Neural cell (in vitro differentiated cells): ENCODE measurements around the gene ADGRG6. TPM values are rescaled to one million over a fixed set of nuclear protein-coding genes. Genes with fewer than 3 reads are reported as not detected.

Source experiments
- H2AFZ ChIP-seq: fragments of 200-600, 300-800 bp; sonication (generic), shearing (Covaris generic); 2 replicates; pipeline ENCODE4 v1.6.0; 2014; ENCODE audit warnings: low read depth, mild to moderate bottlenecking, antibody characterized with exemption, low read length, moderate library complexity
- H3F3A ChIP-seq: fragments of 200-600 bp; shearing (Covaris generic); 2 replicates; pipeline ENCODE4 v1.6.1; 2016; ENCODE audit warnings: mild to moderate bottlenecking, moderate library complexity, mixed read lengths, antibody characterized with exemption, low read length; ENCODE audit not compliant: insufficient read depth, poor library complexity, severe bottlenecking
- H3K27ac ChIP-seq: fragments of 200-600, 300-800 bp; sonication (generic), shearing (Covaris generic); 2 replicates; pipeline ENCODE4 v1.5.1; 2014; ENCODE audit warnings: mild to moderate bottlenecking, low read length, moderate library complexity
- H3K27me3 ChIP-seq: fragments of 300-800, 200-600 bp; sonication (generic), shearing (Covaris generic); 2 replicates; pipeline ENCODE4 v1.6.0; 2014; ENCODE audit warnings: mild to moderate bottlenecking, low read depth, low read length, moderate library complexity; ENCODE audit not compliant: insufficient read depth
- H3K36me3 ChIP-seq: fragments of 300-800, 200-600 bp; sonication (generic), shearing (Covaris generic); 2 replicates; pipeline ENCODE4 v1.5.1; 2014; ENCODE audit warnings: mild to moderate bottlenecking, antibody characterized with exemption, low read length, moderate library complexity; ENCODE audit not compliant: insufficient read depth
- H3K4me2 ChIP-seq: fragments of 300-800, 200-600 bp; sonication (generic), shearing (Covaris generic); 2 replicates; pipeline ENCODE4 v1.6.0; 2014; ENCODE audit warnings: mild to moderate bottlenecking, low read length
- H3K4me3 ChIP-seq: fragments of 300-800, 200-600 bp; sonication (generic), shearing (Covaris generic); 2 replicates; pipeline ENCODE4 v1.5.1; 2014; ENCODE audit warnings: mild to moderate bottlenecking, low read length, moderate library complexity
- H3K79me2 ChIP-seq: fragments of 200-600 bp; shearing (Covaris generic); replicated peaks from 2 replicates; pipeline ENCODE4 v1.6.0; 2014; ENCODE audit warnings: mild to moderate bottlenecking, low read length, moderate library complexity; ENCODE audit not compliant: insufficient read depth
- H3K9ac ChIP-seq: fragments of 300-800, 200-600 bp; sonication (generic), shearing (Covaris generic); 2 replicates; pipeline ENCODE4 v1.6.1; 2016; ENCODE audit warnings: mild to moderate bottlenecking, low read length, mixed read lengths
- H3K9me2 ChIP-seq: fragments of 200-600 bp; shearing (Covaris generic); 2 replicates; pipeline ENCODE4 v1.6.1; 2016; ENCODE audit warnings: mild to moderate bottlenecking, low read length, mixed read lengths; ENCODE audit not compliant: insufficient read depth
- H3K9me3 ChIP-seq: fragments of 200-600, 300-800 bp; sonication (generic), shearing (Covaris generic); 2 replicates; pipeline ENCODE4 v1.6.1; 2016; ENCODE audit warnings: mild to moderate bottlenecking, mixed run types, low read length, moderate library complexity, mixed read lengths
- H4K20me1 ChIP-seq: fragments of 200-600 bp; shearing (Covaris generic); 2 replicates; pipeline ENCODE4 v1.6.1; 2016; ENCODE audit warnings: mild to moderate bottlenecking, mixed run types; ENCODE audit not compliant: insufficient read depth
- EP300 ChIP-seq: fragments of 450-650 bp; conservative IDR thresholded peaks from 2 replicates; pipeline ENCODE4 v1.6.1; 2014; ENCODE audit warnings: antibody characterized with exemption, mild to moderate bottlenecking, moderate library complexity; ENCODE audit not compliant: poor library complexity, severe bottlenecking
- EZH2 ChIP-seq: fragments of 200-600, 300-800 bp; shearing (Covaris generic), sonication (generic); IDR thresholded peaks from 2 replicates; pipeline ENCODE4 v1.6.1; 2014; ENCODE audit warnings: antibody characterized with exemption, low read length, borderline replicate concordance, mild to moderate bottlenecking; ENCODE audit not compliant: insufficient read depth, poor library complexity, severe bottlenecking
- MXI1 ChIP-seq: fragments of 450-650 bp; conservative IDR thresholded peaks from 2 replicates; pipeline ENCODE4 v1.6.1; 2014; ENCODE audit warnings: antibody characterized with exemption, mild to moderate bottlenecking; ENCODE audit not compliant: poor library complexity, severe bottlenecking
- POLR2AphosphoS5 ChIP-seq: IDR thresholded peaks from 2 replicates; pipeline ENCODE4 v1.6.1; 2012
- RAD21 ChIP-seq: fragments of 450-650 bp; conservative IDR thresholded peaks from 2 replicates; pipeline ENCODE4 v1.6.1; 2014; ENCODE audit warnings: antibody characterized with exemption, mild to moderate bottlenecking, moderate library complexity
- REST ChIP-seq: IDR thresholded peaks from 2 replicates; pipeline ENCODE4 v1.6.1; 2012; ENCODE audit warnings: borderline replicate concordance
- SMC3 ChIP-seq: fragments of 450-650 bp; conservative IDR thresholded peaks from 2 replicates; pipeline ENCODE4 v1.6.1; 2014; ENCODE audit warnings: antibody characterized with exemption, mild to moderate bottlenecking, moderate library complexity; ENCODE audit not compliant: poor library complexity
- TAF1 ChIP-seq: IDR thresholded peaks from 2 replicates; pipeline ENCODE4 v1.6.1; 2012; ENCODE audit warnings: low read depth
- polyA plus RNA-seq: library from polyadenylated mRNA; depleted of rRNA; stranded (reverse); fragments of >200 nt; gene quantifications from 2 replicates; pipeline ENCODE4 v1.2.3, GENCODE V29; 2014
- TF ChIP-seq, protein P1 (sequence below): fragments of 450-650 bp; IDR thresholded peaks from 2 replicates; pipeline ENCODE4 v1.5.1; 2014; ENCODE audit warnings: antibody characterized with exemption, mild to moderate bottlenecking, moderate library complexity; ENCODE audit not compliant: poor library complexity, severe bottlenecking

ADGRG6 gene
- polyA plus RNA-seq, 1 donor from 2014 or later: 0.37 TPM

- Histone ChIP-seq H2AFZ (no peak overlapping the region), H3K4me2 (no peak overlapping the region), H3K27ac (no peak overlapping the region), H3F3A (no peaks in the 10 kb centered on the region), H3K4me3 (no peak overlapping the region), H3K9ac (no peak overlapping the region), H3K79me2 (no peaks in the 10 kb centered on the region), H3K9me2 (no peaks in the 10 kb centered on the region), H3K27me3 (no peaks in the 10 kb centered on the region), H4K20me1 (no peaks in the 10 kb centered on the region), H3K9me3 (no peaks in the 10 kb centered on the region), H3K36me3 (no peaks in the 10 kb centered on the region)
- TF ChIP-seq POLR2AphosphoS5 (no peak), TAF1 (no peak), EP300 (no peak), EZH2 (no peak), MXI1 (no peak), REST (no peak), SMC3 (no peak)
- TF ChIP-seq, protein P1, sequence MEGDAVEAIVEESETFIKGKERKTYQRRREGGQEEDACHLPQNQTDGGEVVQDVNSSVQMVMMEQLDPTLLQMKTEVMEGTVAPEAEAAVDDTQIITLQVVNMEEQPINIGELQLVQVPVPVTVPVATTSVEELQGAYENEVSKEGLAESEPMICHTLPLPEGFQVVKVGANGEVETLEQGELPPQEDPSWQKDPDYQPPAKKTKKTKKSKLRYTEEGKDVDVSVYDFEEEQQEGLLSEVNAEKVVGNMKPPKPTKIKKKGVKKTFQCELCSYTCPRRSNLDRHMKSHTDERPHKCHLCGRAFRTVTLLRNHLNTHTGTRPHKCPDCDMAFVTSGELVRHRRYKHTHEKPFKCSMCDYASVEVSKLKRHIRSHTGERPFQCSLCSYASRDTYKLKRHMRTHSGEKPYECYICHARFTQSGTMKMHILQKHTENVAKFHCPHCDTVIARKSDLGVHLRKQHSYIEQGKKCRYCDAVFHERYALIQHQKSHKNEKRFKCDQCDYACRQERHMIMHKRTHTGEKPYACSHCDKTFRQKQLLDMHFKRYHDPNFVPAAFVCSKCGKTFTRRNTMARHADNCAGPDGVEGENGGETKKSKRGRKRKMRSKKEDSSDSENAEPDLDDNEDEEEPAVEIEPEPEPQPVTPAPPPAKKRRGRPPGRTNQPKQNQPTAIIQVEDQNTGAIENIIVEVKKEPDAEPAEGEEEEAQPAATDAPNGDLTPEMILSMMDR: no peak
Measured at GRCh38 chr6:142292166-142292924, 9.5 kb upstream of the ADGRG6 start.

GRCh38 chr6:142293121-142293520 is 8.7 kb upstream of the ADGRG6 start:
- Histone ChIP-seq H3K79me2 (no peaks in the 10 kb centered on the region), H3K36me3 (no peaks in the 10 kb centered on the region), H3K27me3 (no peaks in the 10 kb centered on the region), H4K20me1 (no peaks in the 10 kb centered on the region), H3K9ac (no peak overlapping the region), H3K4me3 (no peak overlapping the region), H2AFZ (no peak overlapping the region), H3K27ac (no peak overlapping the region), H3K4me2 (no peak overlapping the region), H3K9me3 (no peaks in the 10 kb centered on the region), H3K9me2 (no peaks in the 10 kb centered on the region), H3F3A (no peaks in the 10 kb centered on the region)
- no peak for TF ChIP-seq SMC3

- H3K27ac ChIP-seq: no peak overlapping the region
- H3F3A ChIP-seq: no peaks in the 10 kb centered on the region
- H3K79me2 ChIP-seq: no peaks in the 10 kb centered on the region
- H3K9ac ChIP-seq: no peak overlapping the region
- no peaks in the 10 kb centered on the region for H4K20me1 ChIP-seq
- no peaks in the 10 kb centered on the region for H3K36me3 ChIP-seq
- no peak for TF ChIP-seq TAF1
- TF ChIP-seq EP300: no peak
- TF ChIP-seq POLR2AphosphoS5: no peak
- TF ChIP-seq RAD21: no peak
- TF ChIP-seq, protein P1: no peak
- TF ChIP-seq REST: no peak
- TF ChIP-seq EZH2: no peak
- no peak for TF ChIP-seq SMC3
- TF ChIP-seq MXI1: no peak
- no peaks in the 10 kb centered on the region for H3K9me3 ChIP-seq
- H3K4me2 ChIP-seq: no peak overlapping the region
- H3K9me2 ChIP-seq: no peaks in the 10 kb centered on the region
- no peak overlapping the region for H2AFZ ChIP-seq
- H3K27me3 ChIP-seq: no peaks in the 10 kb centered on the region
- H3K4me3 ChIP-seq: no peak overlapping the region
Measured at GRCh38 chr6:142294679-142295078, 7.1 kb upstream of the ADGRG6 start.
